Activated CD8-positive, alpha-beta T cell treated with anti-CD3 and anti-CD28 coated beads for 36 hours (primary cell): ENCODE results near the gene NDUFV1. TPM values are rescaled to one million over a fixed set of nuclear protein-coding genes. Genes with fewer than 3 reads are reported as not detected.
A peak's percentile ranks its signal among the peaks of the same experiment; 100 is the strongest.
"Not testable (repeated sequence)": the region's sequence is repeated elsewhere in the genome, so short reads cannot be mapped to it uniquely, and the experiment has no call there.

Experiments used
- ATAC-seq: fragments of 200-7000 bp; cut with Tn5 transposase; one replicate; pipeline ENCODE4 v1.10.0; 2021; ENCODE audit warnings: mild to moderate bottlenecking, moderate library complexity
- CTCF ChIA-PET: fragments of 350-600 bp; sonication (Branson Sonifier 250); formaldehyde crosslinking; loops from one replicate; lab custom pipeline; 2021; ENCODE audit warnings: antibody characterized with exemption; lab: Charles Lee
- POLR2A ChIA-PET: fragments of 350-600 bp; sonication (Branson Sonifier 250); formaldehyde crosslinking; loops from one replicate; lab custom pipeline; 2021; ENCODE audit warnings: antibody characterized with exemption; lab: Charles Lee
- DNase-seq: peaks from one replicate; pipeline ENCODE4 v3.0.0-alpha.2; 2020
- H3K27ac Mint-ChIP-seq: one replicate; pipeline ENCODE4 v1.8.0; 2021; ENCODE audit warnings: mild to moderate bottlenecking, mixed read lengths
- H3K27me3 Mint-ChIP-seq: one replicate; pipeline ENCODE4 v1.8.0; 2021; ENCODE audit warnings: mixed read lengths
- H3K36me3 Mint-ChIP-seq: one replicate; pipeline ENCODE4 v1.8.0; 2021; ENCODE audit warnings: low read depth, mixed read lengths
- H3K4me1 Mint-ChIP-seq: one replicate; pipeline ENCODE4 v1.8.0; 2021; ENCODE audit warnings: low read depth, mixed read lengths
- H3K4me3 Mint-ChIP-seq: one replicate; pipeline ENCODE4 v1.8.0; 2021; ENCODE audit warnings: mild to moderate bottlenecking, moderate library complexity, mixed read lengths
- H3K9me3 Mint-ChIP-seq: one replicate; pipeline ENCODE4 v1.8.0; 2021; ENCODE audit warnings: mixed read lengths
- intact Hi-C: fragments of 100-400 bp; cut with micrococcal nuclease; formaldehyde crosslinking; loops from one replicate; pipeline ENCODE4 v1.10.0; 2022
- total RNA-seq, 2 experiments: library from RNA; stranded (reverse); gene quantifications; one replicate each; pipeline ENCODE4 v1.2.3, GENCODE V29; 2021
- TF ChIP-seq, protein P1 (sequence below): fragments of 200-600 bp; IDR thresholded peaks from one replicate; pipeline ENCODE4 v1.8.0; 2022; ENCODE audit warnings: antibody characterized with exemption, mild to moderate bottlenecking

The NDUFV1 gene
- total RNA-seq, result 100 to 1,000 TPM; 315 to 317 TPM

DNA sequence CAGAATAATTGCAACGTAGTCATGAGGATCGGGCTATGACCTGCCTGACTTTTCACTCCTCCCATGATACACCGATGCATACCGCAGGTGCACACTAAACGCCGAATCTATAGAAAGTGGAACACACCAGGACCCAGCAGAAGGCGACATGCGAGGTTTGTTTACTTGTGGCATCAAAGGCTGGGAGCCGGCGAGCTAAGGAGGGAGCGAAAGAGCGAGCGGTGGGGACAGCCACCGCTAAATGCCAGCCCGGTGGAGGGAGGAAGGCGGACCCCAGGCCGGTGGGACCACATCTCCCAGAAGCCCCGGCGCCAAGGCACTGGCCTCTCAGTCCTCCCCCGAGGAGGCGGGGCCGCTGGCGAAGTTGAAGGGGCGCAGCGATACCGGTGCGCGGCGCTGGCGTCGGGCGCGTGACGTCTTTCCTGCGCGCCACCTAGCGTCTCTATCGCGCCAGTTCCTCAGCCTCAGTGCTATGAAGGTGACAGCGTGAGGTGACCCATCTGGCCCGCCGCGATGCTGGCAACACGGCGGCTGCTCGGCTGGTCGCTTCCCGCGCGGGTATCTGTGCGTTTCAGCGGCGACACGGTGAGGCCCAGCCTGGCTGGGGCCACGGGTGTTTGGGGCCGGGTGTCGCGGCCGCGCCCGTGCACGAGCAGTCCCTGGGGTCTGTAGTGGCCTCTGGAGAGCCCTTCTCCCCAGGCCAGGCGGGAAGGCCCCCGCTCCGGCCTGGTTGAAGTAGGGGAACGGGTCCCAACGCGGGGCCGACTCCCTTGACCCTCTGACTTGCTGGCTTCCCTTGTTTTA lies at the start of gene NDUFV1:
Gene NDUFV1, plus strand, starts transcription at position 445 of the 804 bp plus-strand sequence. Its CDS starts 69 bp downstream, at position 514.
- POLR2A ChIA-PET, result interaction anchor here (3.0 kb wide), 1 partner anchor 23 kb away, joined by 10 read pairs; the partner anchor contains the start of gene NUDT8
- intact Hi-C loops, result no loop called here
- DNase-seq (peak; percentile 98), ATAC-seq (peak; percentile 100)
- CTCF ChIA-PET, result interaction anchor here (1.6 kb wide), 1 partner anchor 215 kb away, joined by 3 read pairs; the partner anchor contains the start of gene RAD9A
- H3K9me3 Mint-ChIP-seq, result no peaks in the 10 kb centered on the region
- peak within 1 kb of the TSS; percentile 93 for H3K4me3 Mint-ChIP-seq
- peak within 1 kb of the TSS; percentile 88 for H3K27ac Mint-ChIP-seq
- H3K27me3 Mint-ChIP-seq, result peaks cover 5% of the 10 kb centered on the region
- TF ChIP-seq, protein P1, sequence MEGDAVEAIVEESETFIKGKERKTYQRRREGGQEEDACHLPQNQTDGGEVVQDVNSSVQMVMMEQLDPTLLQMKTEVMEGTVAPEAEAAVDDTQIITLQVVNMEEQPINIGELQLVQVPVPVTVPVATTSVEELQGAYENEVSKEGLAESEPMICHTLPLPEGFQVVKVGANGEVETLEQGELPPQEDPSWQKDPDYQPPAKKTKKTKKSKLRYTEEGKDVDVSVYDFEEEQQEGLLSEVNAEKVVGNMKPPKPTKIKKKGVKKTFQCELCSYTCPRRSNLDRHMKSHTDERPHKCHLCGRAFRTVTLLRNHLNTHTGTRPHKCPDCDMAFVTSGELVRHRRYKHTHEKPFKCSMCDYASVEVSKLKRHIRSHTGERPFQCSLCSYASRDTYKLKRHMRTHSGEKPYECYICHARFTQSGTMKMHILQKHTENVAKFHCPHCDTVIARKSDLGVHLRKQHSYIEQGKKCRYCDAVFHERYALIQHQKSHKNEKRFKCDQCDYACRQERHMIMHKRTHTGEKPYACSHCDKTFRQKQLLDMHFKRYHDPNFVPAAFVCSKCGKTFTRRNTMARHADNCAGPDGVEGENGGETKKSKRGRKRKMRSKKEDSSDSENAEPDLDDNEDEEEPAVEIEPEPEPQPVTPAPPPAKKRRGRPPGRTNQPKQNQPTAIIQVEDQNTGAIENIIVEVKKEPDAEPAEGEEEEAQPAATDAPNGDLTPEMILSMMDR, result peak; percentile 40
- peaks cover 22% of the 10 kb centered on the region for H3K36me3 Mint-ChIP-seq
- H3K4me1 Mint-ChIP-seq, result peaks cover 15% of the 10 kb centered on the region

DNA sequence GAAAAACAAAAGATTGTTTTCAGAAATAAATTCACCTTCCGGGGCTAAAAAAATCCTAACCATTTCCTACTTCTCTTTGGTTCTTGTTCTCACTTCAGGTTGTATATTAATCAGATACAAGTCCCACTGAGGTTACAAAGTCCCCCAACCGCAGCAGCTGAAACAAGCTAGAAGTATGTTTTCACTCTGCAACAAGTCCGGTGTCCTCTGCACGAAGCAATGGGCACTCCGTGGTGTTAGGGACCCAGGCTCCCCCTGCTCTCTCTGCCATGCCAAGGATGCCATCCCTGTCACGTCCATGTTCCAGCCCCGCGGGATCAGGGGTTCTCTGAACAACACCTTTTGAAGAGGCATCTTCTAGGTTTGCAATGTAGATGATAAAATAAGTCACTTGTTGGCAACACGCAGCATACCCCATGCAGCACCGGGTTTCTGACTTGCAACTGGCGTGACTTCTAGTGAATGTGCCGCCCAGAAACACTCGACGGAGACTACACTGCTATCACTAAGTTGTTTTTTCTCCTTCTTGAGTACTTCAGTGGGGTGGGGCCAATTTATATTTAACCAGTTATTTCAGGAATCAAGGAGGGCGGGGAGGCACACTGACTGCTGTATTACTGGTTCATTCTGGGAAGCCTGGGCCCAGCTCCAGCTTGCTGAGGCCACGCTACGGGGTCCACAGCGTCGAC lies 48.5 kb upstream of the NDUFV1 start:
- POLR2A ChIA-PET, result no interaction called here
- H3K4me1 Mint-ChIP-seq, result peaks cover 8% of the 10 kb centered on the region
- no peak overlapping the region for H3K27ac Mint-ChIP-seq
- H3K27me3 Mint-ChIP-seq, result peaks cover 1% of the 10 kb centered on the region
- ATAC-seq (no peak), DNase-seq (no peak)
- H3K4me3 Mint-ChIP-seq, result no peak overlapping the region
- H3K36me3 Mint-ChIP-seq, result no peaks in the 10 kb centered on the region
- TF ChIP-seq, protein P1, result no peak
- CTCF ChIA-PET, result no interaction called here
- no peaks in the 10 kb centered on the region for H3K9me3 Mint-ChIP-seq
- intact Hi-C loops, result no loop called here

DNA sequence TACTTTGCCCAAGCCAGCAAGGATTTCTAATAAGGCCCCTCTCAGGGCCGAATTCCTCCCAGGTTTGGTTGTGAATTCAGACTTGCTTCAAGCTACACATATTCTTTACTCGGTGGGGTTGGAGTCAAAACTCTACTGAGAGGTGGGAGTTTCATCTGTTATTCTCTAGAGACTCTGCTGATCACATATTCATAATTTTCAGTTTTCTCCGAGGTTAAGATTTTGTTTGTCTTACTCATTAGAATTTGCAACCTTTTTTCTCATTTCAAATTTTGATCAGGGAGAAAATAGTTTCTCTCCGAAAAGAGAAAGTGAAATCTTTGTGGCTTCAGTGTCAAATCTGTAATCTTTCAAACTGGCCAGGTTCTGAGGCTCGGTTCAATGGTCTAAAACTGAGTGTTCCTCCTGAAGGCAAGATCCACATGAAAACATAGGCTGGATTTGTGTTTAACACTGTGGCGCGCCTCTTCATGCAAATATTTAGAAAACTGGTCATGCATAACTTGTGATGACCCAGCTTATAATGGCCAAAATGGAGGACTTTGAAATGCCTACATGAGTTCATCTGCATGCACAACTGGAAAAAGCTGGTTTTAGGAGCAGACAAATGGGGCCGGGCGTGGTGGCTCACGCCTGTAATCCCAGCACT lies 44.6 kb upstream of the NDUFV1 start:
- TF ChIP-seq, protein P1, result no peak
- Mint-ChIP-seq H3K36me3 (no peaks in the 10 kb centered on the region), H3K4me1 (peaks cover 8% of the 10 kb centered on the region), H3K9me3 (no peaks in the 10 kb centered on the region), H3K27ac (no peak overlapping the region), H3K4me3 (no peak overlapping the region), H3K27me3 (peaks cover 1% of the 10 kb centered on the region)
- intact Hi-C loops, result no loop called here
- POLR2A ChIA-PET, result interaction anchor here (0.9 kb wide), 1 partner anchor 21 kb away, joined by 4 read pairs; no protein-coding TSS in a partner anchor
- ATAC-seq (peak; percentile 20), DNase-seq (no peak)
- CTCF ChIA-PET, result no interaction called here

DNA sequence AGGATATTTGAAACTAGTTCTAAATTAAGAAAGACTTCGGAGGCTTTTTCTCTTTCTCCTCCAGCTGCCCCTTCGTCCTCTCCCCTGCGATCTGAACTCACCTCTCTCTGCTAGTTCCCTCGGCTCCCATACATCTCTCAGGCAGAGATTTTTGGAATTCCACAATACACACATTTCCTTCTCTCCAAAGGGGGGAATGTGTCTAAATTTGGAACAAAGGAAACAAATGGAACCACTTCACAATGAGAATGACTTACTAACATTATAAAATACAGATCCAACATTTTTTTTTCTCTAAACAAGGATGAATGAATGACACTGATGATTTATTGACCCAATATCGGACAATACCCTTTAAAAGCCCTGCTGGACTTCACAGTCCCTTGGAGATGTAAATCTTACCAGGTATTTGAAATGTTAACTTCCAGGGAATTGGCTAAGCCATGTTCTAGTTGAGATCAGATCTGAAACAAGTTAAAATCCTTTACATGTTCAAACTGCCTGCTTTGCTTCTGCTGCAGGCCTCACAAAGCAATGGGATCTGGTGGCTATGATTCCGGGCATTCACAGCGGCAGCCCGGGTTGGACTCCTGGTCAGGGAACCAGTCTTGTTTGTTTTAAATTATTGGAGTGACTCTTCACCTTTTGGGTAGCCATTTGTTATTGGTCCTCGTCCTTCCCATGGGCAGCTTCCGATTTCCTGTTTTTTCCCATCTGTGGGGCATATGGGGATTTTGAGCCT lies 43.6 kb upstream of the NDUFV1 start:
- Mint-ChIP-seq H3K27ac (no peak overlapping the region), H3K4me3 (no peak overlapping the region), H3K27me3 (peaks cover 1% of the 10 kb centered on the region), H3K9me3 (no peaks in the 10 kb centered on the region), H3K4me1 (peaks cover 8% of the 10 kb centered on the region), H3K36me3 (no peaks in the 10 kb centered on the region)
- DNase-seq (no peak), ATAC-seq (no peak)
- TF ChIP-seq, protein P1, result no peak
- intact Hi-C loops, result no loop called here
- CTCF ChIA-PET, result interaction anchor here (1.7 kb wide), 1 partner anchor 20 kb away, joined by 4 read pairs; the partner anchor contains the start of gene GSTP1
- POLR2A ChIA-PET, result interaction anchor here (0.9 kb wide), 1 partner anchor 20 kb away, joined by 4 read pairs; no protein-coding TSS in a partner anchor

DNA sequence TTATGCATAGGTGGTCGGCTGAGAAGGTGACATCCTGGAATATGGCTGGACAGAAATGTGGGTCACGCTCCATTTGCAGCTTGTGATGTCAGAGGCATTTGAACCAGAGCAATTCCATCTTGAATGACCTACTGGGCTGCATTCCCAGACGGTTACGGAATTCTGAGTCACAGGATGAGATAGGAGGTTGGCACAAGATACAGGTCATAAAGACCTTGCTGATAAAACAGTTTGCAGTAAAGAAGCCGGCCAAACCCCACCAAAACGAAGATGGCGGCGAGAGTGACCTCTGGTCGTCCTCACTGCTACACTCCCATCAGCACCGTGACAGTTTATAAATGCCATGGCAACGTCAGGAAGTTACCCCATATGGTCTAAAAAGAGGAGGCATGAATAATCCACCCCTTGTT lies 43.0 kb upstream of the NDUFV1 start:
- H3K27me3 Mint-ChIP-seq, H3K36me3 Mint-ChIP-seq, ATAC-seq, DNase-seq, H3K9me3 Mint-ChIP-seq, H3K27ac Mint-ChIP-seq, POLR2A ChIA-PET, intact Hi-C loops, H3K4me1 Mint-ChIP-seq, H3K4me3 Mint-ChIP-seq: not testable (repeated sequence)
- CTCF ChIA-PET, result interaction anchor here (1.7 kb wide), 1 partner anchor 20 kb away, joined by 4 read pairs; the partner anchor contains the start of gene GSTP1
